Lower leg skin (tissue), 3 donors: ENCODE results near the gene AP1S2.

ENCODE experiments used
- POLR2A ChIP-seq, 2 donors: fragments of 450-650 bp; IDR thresholded peaks; one replicate each; pipeline ENCODE4 v1.6.1; 2016 to 2017; ENCODE audit warnings: antibody characterized with exemption in 2 of 2, mild to moderate bottlenecking in 1 of 2, moderate library complexity in 1 of 2
- TF ChIP-seq, protein P1 (sequence below), 3 donors: fragments of 450-650 bp; IDR thresholded peaks; one replicate each; pipeline ENCODE4 v1.5.1; 2016; ENCODE audit warnings: antibody characterized with exemption in 3 of 3, mild to moderate bottlenecking in 3 of 3, moderate library complexity in 2 of 3

DNA sequence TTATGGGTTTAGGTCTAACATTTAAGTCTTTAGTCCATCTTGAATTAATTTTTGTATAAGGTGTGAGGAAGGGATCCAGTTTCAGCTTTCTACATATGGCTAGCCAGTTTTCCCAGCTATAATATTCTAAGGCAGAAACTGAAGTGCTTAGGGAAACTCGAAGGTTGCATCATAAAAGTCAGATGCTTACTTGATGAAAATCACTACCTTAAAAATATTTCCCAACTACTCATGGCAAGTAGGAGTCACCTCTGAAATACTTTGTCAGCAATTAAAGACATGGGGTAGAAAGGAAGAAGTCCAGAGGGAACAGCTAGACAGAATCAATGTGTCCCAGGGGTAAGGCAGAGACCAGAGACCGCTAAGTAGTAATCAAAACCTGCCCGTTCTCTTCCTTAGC lies 6.3 kb upstream of the AP1S2 start:
- TF ChIP-seq, protein P1, sequence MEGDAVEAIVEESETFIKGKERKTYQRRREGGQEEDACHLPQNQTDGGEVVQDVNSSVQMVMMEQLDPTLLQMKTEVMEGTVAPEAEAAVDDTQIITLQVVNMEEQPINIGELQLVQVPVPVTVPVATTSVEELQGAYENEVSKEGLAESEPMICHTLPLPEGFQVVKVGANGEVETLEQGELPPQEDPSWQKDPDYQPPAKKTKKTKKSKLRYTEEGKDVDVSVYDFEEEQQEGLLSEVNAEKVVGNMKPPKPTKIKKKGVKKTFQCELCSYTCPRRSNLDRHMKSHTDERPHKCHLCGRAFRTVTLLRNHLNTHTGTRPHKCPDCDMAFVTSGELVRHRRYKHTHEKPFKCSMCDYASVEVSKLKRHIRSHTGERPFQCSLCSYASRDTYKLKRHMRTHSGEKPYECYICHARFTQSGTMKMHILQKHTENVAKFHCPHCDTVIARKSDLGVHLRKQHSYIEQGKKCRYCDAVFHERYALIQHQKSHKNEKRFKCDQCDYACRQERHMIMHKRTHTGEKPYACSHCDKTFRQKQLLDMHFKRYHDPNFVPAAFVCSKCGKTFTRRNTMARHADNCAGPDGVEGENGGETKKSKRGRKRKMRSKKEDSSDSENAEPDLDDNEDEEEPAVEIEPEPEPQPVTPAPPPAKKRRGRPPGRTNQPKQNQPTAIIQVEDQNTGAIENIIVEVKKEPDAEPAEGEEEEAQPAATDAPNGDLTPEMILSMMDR (IDR thresholded peaks at IDR 0.05): no peak
- no peak for TF ChIP-seq POLR2A (IDR thresholded peaks at IDR 0.05)
